Activated T-cell treated with anti-CD3 and anti-CD28 coated beads, Interleukin-2, amount 50 U/mL, for 48 hours (primary cell): Measurements from ENCODE around the gene BANF2.
"Not testable (repeated sequence)": the region's sequence is repeated elsewhere in the genome, so short reads cannot be mapped to it uniquely, and the experiment has no call there.

Experiments
- DNase-seq, 2 experiments: peaks; one replicate each; pipeline ENCODE4 v3.0.0-alpha.2; 2020

The BANF2 gene

GRCh38 chr20:17699931-17700351, at the start of gene BANF2:
TSS of gene BANF2 (plus strand) at chr20:17699966. CDS start at chr20:17725026, 25,060 bp downstream.
- DNase-seq = no peak

GRCh38 chr20:17650301-17651128, 49.3 kb upstream of the BANF2 start:
- no peak for DNase-seq

GRCh38 chr20:17651129-17651759, 48.5 kb upstream of the BANF2 start:
- no peak for DNase-seq

- no peak for DNase-seq
These were observed 47.9 kb upstream of the BANF2 start for GRCh38 chr20:17651760-17652388.

GRCh38 chr20:17652411-17652810, 47.4 kb upstream of the BANF2 start:
- no peak for DNase-seq

GRCh38 chr20:17653835-17654648, 45.7 kb upstream of the BANF2 start:
- no peak for DNase-seq

GRCh38 chr20:17654649-17655285, 45.0 kb upstream of the BANF2 start:
- DNase-seq = no peak

GRCh38 chr20:17655286-17655651, 44.5 kb upstream of the BANF2 start:
- DNase-seq = no peak

GRCh38 chr20:17655865-17656479, 43.8 kb upstream of the BANF2 start:
- peak in 1 of 2 experiments; percentile 26 for DNase-seq

GRCh38 chr20:17657079-17657825, 42.5 kb upstream of the BANF2 start:
- DNase-seq = no peak

- DNase-seq = no peak
These were observed 41.7 kb upstream of the BANF2 start for GRCh38 chr20:17657898-17658647.

- no peak for DNase-seq
These were observed 41.1 kb upstream of the BANF2 start for GRCh38 chr20:17658648-17658993.

- not testable (repeated sequence) for DNase-seq
These were observed 40.4 kb upstream of the BANF2 start for GRCh38 chr20:17659344-17659743.

- DNase-seq = no peak
These were observed 40.0 kb upstream of the BANF2 start for GRCh38 chr20:17659801-17660200.

- DNase-seq = no peak
These were observed 39.1 kb upstream of the BANF2 start for GRCh38 chr20:17660667-17661066.

- DNase-seq = no peak
These were observed 38.5 kb upstream of the BANF2 start for GRCh38 chr20:17661121-17661744.

- peak; percentile 26 for DNase-seq
These were observed 37.3 kb upstream of the BANF2 start for GRCh38 chr20:17662333-17663039.

- no peak for DNase-seq
These were observed 36.7 kb upstream of the BANF2 start for GRCh38 chr20:17663040-17663399.

- DNase-seq = no peak
These were observed 36.3 kb upstream of the BANF2 start for GRCh38 chr20:17663486-17663885.
